SIG-M5 (cell line): ENCODE data around the gene YIPF2.

Source experiments
- DNase-seq: peaks from one replicate; lab custom pipeline; 2025; lab: John Stamatoyannopoulos, UW

YIPF2 gene

DNA sequence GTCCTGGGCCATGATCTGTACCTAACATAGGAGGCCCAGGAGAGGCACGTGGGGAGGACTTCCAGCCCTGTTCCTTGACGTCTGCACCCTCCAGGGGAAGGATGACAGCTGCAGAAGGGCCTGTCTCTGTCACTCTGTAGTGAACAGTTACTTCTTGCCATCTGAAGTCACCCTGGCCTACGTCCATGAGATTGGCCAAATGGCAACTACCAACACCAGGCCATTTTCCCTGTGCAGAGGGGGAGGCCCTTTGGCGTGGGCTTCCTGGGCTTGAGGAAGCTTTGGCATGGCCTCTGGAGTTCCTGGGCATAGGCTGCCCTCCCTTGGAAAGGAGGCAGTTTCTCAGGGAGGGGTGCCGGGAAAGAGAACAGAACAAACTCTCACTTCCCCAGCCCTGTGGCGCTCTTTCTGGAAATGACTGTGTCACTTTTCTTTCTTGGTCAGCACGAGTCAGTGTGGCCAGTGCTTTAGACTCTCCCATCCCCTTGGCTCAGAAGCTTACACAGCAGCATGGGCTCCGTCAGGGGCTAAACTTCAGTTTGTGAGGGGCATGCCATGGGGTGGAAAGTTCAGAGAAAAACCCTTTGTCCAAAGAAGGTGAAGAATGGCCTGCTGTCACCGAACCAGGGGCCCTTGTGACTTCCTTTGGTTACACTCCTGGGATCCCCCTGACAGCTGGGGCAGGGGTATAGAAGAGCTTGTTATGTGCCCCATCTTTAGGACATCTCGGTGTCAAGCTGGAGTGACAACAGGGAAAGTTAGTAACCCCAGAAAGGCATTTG, 51.8 kb downstream of the YIPF2 start:
- no peak for DNase-seq

DNA sequence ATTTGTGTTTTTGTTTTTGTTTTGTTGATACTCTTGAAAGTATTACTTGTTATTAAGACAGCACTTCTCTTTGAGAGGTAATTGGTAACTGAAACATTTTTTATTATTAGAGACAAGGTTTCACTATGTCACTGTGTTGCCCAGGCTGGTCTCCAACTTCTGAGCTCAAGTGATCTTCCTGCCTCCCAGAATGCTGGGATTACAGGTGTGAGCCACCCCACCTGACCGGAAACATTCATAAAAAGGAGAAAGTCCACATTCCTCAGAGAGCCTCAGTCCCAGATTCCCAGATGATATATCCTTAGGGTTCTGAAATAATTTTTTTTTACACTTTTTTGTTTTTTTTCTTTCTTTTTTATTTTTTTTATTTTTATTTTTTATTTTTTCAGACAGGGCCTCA, 54.4 kb downstream of the YIPF2 start:
- no peak for DNase-seq

DNA sequence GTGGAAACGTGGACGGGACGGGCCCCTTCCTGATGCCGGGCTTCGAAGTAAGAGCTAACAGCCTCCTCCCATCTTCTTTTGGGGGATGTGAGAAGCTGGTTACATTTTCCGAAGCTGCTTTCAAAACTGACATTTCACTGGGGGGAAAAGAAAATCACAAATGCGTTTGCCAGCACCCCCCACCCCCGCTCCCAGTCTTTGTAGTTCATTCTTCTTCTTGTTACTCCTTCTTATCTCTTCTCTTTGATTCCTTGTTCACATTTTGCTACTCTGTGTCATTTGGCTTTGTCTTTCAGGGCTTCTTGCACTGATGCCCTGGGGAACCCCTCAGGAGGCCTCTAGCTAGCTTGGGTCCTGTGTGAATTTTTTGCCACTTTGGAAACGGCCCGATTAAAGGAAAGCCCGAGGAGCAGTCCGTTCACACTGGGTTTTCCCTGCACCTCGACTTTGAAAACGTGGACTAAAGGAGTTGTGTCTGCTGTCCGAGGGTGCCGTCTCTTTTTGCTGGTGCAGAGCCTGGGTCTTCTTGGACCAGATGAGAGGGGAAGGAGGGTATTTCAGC, 55.8 kb downstream of the YIPF2 start:
- no peak for DNase-seq
